Keratinocyte (primary cell): ENCODE measurements around the gene ITPR2. TPM values are rescaled to one million over a fixed set of nuclear protein-coding genes. Genes with fewer than 3 reads are reported as not detected.

Experiments used
- DNase-seq: peaks from one replicate; pipeline ENCODE4 v3.0.0-alpha.2; 2011; ENCODE audit warnings: low read depth, missing footprints, low spot score
- FAIRE-seq: peaks from 2 replicates; lab custom pipeline; 2011; peaks lifted over from hg19 to GRCh38; lab: Jason Lieb, UNC
- H2AFZ ChIP-seq: 2 replicates; pipeline ENCODE4 v1.6.0; 2012; ENCODE audit warnings: low read length, control low read depth, inconsistent platforms; ENCODE audit not compliant: control insufficient read depth
- H3K27ac ChIP-seq: 2 replicates; pipeline ENCODE4 v1.5.1; 2011; ENCODE audit warnings: low read length; ENCODE audit not compliant: control insufficient read depth, insufficient read depth
- H3K27me3 ChIP-seq: 3 replicates; pipeline ENCODE4 v1.6.0; 2011; ENCODE audit warnings: low read length; ENCODE audit not compliant: control insufficient read depth, insufficient read depth; ENCODE audit errors: extremely low read depth
- H3K36me3 ChIP-seq, 2 experiments: 2 replicates in 1 of 2; 3 replicates in 1 of 2; pipeline ENCODE4 v1.5.1; 2011; ENCODE audit warnings: low read length in 2 of 2, mild to moderate bottlenecking in 1 of 2; ENCODE audit not compliant: control insufficient read depth in 2 of 2, insufficient read depth in 2 of 2; ENCODE audit errors: extremely low read depth in 1 of 2
- H3K4me1 ChIP-seq: 3 replicates; pipeline ENCODE4 v1.5.1; 2011; ENCODE audit warnings: low read length; ENCODE audit not compliant: control insufficient read depth, insufficient read depth; ENCODE audit errors: extremely low read depth
- H3K4me2 ChIP-seq: 3 replicates; pipeline ENCODE4 v1.6.0; 2011; ENCODE audit warnings: low read depth, low read length; ENCODE audit not compliant: control insufficient read depth, insufficient read depth; ENCODE audit errors: extremely low read depth
- H3K4me3 ChIP-seq, 3 experiments: fragments of 200-600 bp in 1 of 3; sonication (generic) in 1 of 3; 2 replicates in 2 of 3; 3 replicates in 1 of 3; pipeline ENCODE4 v1.5.1; 2011 to 2016; ENCODE audit warnings: low read length in 3 of 3, mild to moderate bottlenecking in 3 of 3, control low read depth in 2 of 3, inconsistent platforms in 1 of 3, low read depth in 1 of 3, mixed read lengths in 1 of 3, mixed run types in 1 of 3, moderate library complexity in 1 of 3; ENCODE audit not compliant: control insufficient read depth in 2 of 3, insufficient read depth in 2 of 3; ENCODE audit errors: extremely low read depth in 1 of 3
- H3K79me2 ChIP-seq: 2 replicates; pipeline ENCODE4 v1.6.0; 2012; ENCODE audit warnings: low read length; ENCODE audit not compliant: control insufficient read depth, insufficient read depth
- H3K9ac ChIP-seq: 3 replicates; pipeline ENCODE4 v1.6.0; 2011; ENCODE audit warnings: low read length; ENCODE audit not compliant: control insufficient read depth, insufficient read depth; ENCODE audit errors: extremely low read depth
- H3K9me1 ChIP-seq: 3 replicates; pipeline ENCODE4 v1.6.0; 2011; ENCODE audit warnings: low read length; ENCODE audit not compliant: control insufficient read depth, insufficient read depth; ENCODE audit errors: extremely low read depth
- H3K9me3 ChIP-seq: 2 replicates; pipeline ENCODE4 v1.5.1; 2012; ENCODE audit warnings: low read depth, low read length; ENCODE audit not compliant: control insufficient read depth
- H4K20me1 ChIP-seq: 3 replicates; pipeline ENCODE4 v1.6.0; 2011; ENCODE audit warnings: low read length; ENCODE audit not compliant: control insufficient read depth, insufficient read depth; ENCODE audit errors: extremely low read depth
- EZH2 ChIP-seq: IDR thresholded peaks from one replicate; pipeline ENCODE4 v1.6.1; 2012; ENCODE audit warnings: inconsistent platforms, mild to moderate bottlenecking, low read length, moderate library complexity
- dilution Hi-C: fragments of 300-500 bp; cut with MboI; formaldehyde crosslinking; loops from one replicate; pipeline ENCODE4 v1.7.0; 2020; ENCODE audit warnings: low sequenced_read_pairs; ENCODE audit not compliant: extremely low pct_ligation_motif_present
- polyA plus RNA-seq, 5 experiments: library from polyadenylated mRNA; depleted of rRNA in 3 of 5; stranded (reverse) in 3 of 5; stranded (forward) in 1 of 5; unstranded in 1 of 5; fragments of >200 nt; gene quantifications; 1 replicate in 1 of 5; 2 replicates in 3 of 5; 3 replicates in 1 of 5; pipeline versions ENCODE4 v1.2.1 to v1.2.3, GENCODE V29; 2011 to 2012; ENCODE audit warnings: missing spikeins in 2 of 5, low read depth in 1 of 5, low replicate concordance in 1 of 5
- TF ChIP-seq, protein P1 (sequence below), 3 experiments: IDR thresholded peaks in 1 of 3; conservative IDR thresholded peaks in 1 of 3; optimal IDR thresholded peaks in 1 of 3; 2 replicates in 2 of 3; 3 replicates in 1 of 3; pipeline versions ENCODE3 to v1.5.1; 2011; ENCODE audit warnings: low read length in 3 of 3, mild to moderate bottlenecking in 3 of 3, moderate library complexity in 2 of 3, control low read depth in 1 of 3, inconsistent platforms in 1 of 3; ENCODE audit not compliant: insufficient read depth in 2 of 3; ENCODE audit errors: extremely low read depth in 1 of 3

The ITPR2 gene
- polyA plus RNA-seq, 1 donor (not counting 4 experiments of a cell fraction or from before 2014, with no cell fraction given): 7.6 TPM

DNA sequence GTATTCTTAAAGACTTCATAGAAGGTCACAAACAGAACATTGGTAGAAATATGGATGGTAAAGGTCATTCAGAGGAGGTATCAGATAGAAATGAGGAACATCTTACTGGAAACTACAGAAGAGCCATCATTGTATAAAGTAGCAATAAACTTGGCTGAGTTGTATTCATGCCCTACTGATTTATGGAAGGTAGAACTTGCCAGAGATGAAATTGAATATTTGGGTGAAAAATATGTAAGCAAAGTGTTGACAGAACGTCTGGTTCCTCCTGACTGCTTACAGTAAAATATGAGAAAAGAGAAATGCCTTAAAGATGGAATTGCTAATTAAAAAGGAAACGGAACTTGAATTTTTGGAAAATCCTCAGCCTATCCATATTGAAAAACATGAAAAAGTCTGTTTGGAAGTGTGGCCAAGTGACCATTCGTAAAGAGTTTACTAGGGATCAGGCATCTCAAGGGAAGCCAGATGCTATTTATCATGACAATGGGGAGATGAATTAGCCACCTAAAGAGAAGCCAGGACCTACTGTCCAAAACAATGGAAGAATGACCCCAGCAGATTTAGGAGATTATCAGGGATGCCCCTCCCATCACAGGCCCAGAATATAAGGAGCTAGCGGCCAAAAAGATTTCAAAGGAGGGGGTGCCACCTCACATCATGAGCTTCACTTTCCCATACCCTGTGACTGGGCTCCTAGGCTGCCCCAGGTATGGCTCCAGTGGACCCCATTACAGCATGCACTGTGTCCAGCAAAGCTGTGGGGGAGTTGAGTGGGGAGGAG lies 189.3 kb downstream of the ITPR2 start:
- H3K4me3 ChIP-seq: no peak overlapping the region
- FAIRE-seq (no peak), DNase-seq (no peak)
- H3K27me3 ChIP-seq: no peaks in the 10 kb centered on the region
- H4K20me1 ChIP-seq: no peaks in the 10 kb centered on the region
- H3K27ac ChIP-seq: no peak overlapping the region
- dilution Hi-C loops: no loop called here
- no peaks in the 10 kb centered on the region for H3K9me3 ChIP-seq
- H3K9me1 ChIP-seq: no peaks in the 10 kb centered on the region
- no peak overlapping the region for H2AFZ ChIP-seq
- H3K36me3 ChIP-seq: peaks cover 0 to 2% of the 10 kb centered on the region in 2 experiments
- H3K79me2 ChIP-seq: no peaks in the 10 kb centered on the region
- H3K4me2 ChIP-seq: no peak overlapping the region
- H3K9ac ChIP-seq: no peak overlapping the region
- TF ChIP-seq, protein P1, sequence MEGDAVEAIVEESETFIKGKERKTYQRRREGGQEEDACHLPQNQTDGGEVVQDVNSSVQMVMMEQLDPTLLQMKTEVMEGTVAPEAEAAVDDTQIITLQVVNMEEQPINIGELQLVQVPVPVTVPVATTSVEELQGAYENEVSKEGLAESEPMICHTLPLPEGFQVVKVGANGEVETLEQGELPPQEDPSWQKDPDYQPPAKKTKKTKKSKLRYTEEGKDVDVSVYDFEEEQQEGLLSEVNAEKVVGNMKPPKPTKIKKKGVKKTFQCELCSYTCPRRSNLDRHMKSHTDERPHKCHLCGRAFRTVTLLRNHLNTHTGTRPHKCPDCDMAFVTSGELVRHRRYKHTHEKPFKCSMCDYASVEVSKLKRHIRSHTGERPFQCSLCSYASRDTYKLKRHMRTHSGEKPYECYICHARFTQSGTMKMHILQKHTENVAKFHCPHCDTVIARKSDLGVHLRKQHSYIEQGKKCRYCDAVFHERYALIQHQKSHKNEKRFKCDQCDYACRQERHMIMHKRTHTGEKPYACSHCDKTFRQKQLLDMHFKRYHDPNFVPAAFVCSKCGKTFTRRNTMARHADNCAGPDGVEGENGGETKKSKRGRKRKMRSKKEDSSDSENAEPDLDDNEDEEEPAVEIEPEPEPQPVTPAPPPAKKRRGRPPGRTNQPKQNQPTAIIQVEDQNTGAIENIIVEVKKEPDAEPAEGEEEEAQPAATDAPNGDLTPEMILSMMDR (optimal IDR thresholded peaks at IDR 0.05 in 1 of 3, IDR thresholded peaks at IDR 0.05 in 1 of 3, conservative IDR thresholded peaks at IDR 0.05 in 1 of 3; ENCODE audit: extremely low read depth in 1 of 3, insufficient read depth in 2 of 3, low read length in 3 of 3): no peak
- TF ChIP-seq EZH2: no peak
- peaks cover 6% of the 10 kb centered on the region for H3K4me1 ChIP-seq

DNA sequence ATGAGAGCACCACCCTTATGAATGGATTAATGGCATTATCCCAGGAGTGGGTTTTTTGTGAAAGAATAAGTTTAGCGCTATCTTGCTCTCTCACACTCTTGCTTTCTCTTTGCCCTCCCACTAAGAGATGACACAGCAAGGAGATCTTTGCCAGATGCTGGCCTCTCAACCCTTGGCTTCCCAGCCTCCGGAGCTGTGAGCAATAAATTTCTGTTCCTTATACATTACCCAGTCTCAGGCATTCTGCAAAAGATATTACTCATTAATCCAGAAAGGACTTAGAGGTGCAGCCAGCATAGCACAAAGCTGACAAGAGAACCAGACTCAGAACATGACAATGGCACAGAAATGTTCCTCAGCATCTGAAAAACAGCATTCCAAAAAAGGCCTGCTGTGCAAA lies 190.6 kb downstream of the ITPR2 start:
- TF ChIP-seq EZH2: no peak
- TF ChIP-seq, protein P1 (optimal IDR thresholded peaks at IDR 0.05 in 1 of 3, IDR thresholded peaks at IDR 0.05 in 1 of 3, conservative IDR thresholded peaks at IDR 0.05 in 1 of 3; ENCODE audit: extremely low read depth in 1 of 3, insufficient read depth in 2 of 3, low read length in 3 of 3): no peak
- no peak overlapping the region for H3K4me2 ChIP-seq
- no peaks in the 10 kb centered on the region for H3K36me3 ChIP-seq
- no peaks in the 10 kb centered on the region for H4K20me1 ChIP-seq
- no peak for DNase-seq
- dilution Hi-C loops: no loop called here
- H2AFZ ChIP-seq: no peak overlapping the region
- no peaks in the 10 kb centered on the region for H3K79me2 ChIP-seq
- no peaks in the 10 kb centered on the region for H3K9me3 ChIP-seq
- no peaks in the 10 kb centered on the region for H3K4me1 ChIP-seq
- no peaks in the 10 kb centered on the region for H3K27me3 ChIP-seq
- H3K4me3 ChIP-seq: no peak overlapping the region
- no peaks in the 10 kb centered on the region for H3K9me1 ChIP-seq
- no peak for FAIRE-seq
- no peak overlapping the region for H3K27ac ChIP-seq
- no peak overlapping the region for H3K9ac ChIP-seq
